Esophagus muscularis mucosa (tissue), 4 donors: ENCODE measurements around the gene SEPTIN8. TPM values are rescaled to one million over a fixed set of nuclear protein-coding genes. Genes with fewer than 3 reads are reported as not detected.

Source experiments
- DNase-seq: peaks from one replicate; pipeline ENCODE4 v3.0.0-alpha.2; 2017; ENCODE audit errors: extremely low spot score
- H3K27ac ChIP-seq, 4 donors: fragments of 200-600 bp; sonication (generic); replicated peaks in 1 of 4; 1 replicate in 3 of 4; 2 replicates in 1 of 4; pipeline ENCODE4 v1.5.1; 2016 to 2019; ENCODE audit warnings: mild to moderate bottlenecking in 1 of 4
- H3K27me3 ChIP-seq, 4 donors: fragments of 200-600 bp; sonication (generic); one replicate each; pipeline versions ENCODE4 v1.5.1 to v1.6.0; 2016 to 2019
- H3K36me3 ChIP-seq, 4 donors: fragments of 200-600 bp; sonication (generic); one replicate each; pipeline ENCODE4 v1.5.1; 2016 to 2019
- H3K4me1 ChIP-seq, 4 donors: fragments of 200-600 bp; sonication (generic); one replicate each; pipeline ENCODE4 v1.5.1; 2016 to 2019
- H3K4me3 ChIP-seq, 4 donors: fragments of 200-600 bp; sonication (generic); 1 replicate in 2 of 4; 2 replicates in 2 of 4; pipeline ENCODE4 v1.5.1; 2016 to 2019; ENCODE audit warnings: mild to moderate bottlenecking in 4 of 4, moderate library complexity in 1 of 4
- H3K9me3 ChIP-seq, 4 donors: fragments of 200-600 bp; sonication (generic); 1 replicate in 3 of 4; 2 replicates in 1 of 4; pipeline ENCODE4 v1.5.1; 2016 to 2019
- EP300 ChIP-seq: sonication (generic); formaldehyde crosslinking; IDR thresholded peaks from one replicate; pipeline ENCODE4 v1.6.1; 2017; ENCODE audit warnings: antibody characterized with exemption
- POLR2A ChIP-seq: fragments of 450-650 bp; IDR thresholded peaks from one replicate; pipeline ENCODE4 v1.6.1; 2017; ENCODE audit warnings: antibody characterized with exemption, moderate library complexity, mild to moderate bottlenecking, low read depth
- POLR2AphosphoS5 ChIP-seq, 2 donors: sonication (generic); formaldehyde crosslinking; IDR thresholded peaks; one replicate each; pipeline ENCODE4 v1.6.1; 2017; ENCODE audit warnings: antibody characterized with exemption in 2 of 2
- WGBS: methylation state at CpG from one replicate; pipeline ENCODE4 v1.1.5; 2018; 5-methylcytosine and 5-hydroxymethylcytosine counted together
- intact Hi-C: fragments of 100-400 bp; cut with DNase I; formaldehyde crosslinking; loops from one replicate; pipeline ENCODE4 v1.15.1; 2023
- total RNA-seq, 4 donors: library from RNA; depleted of rRNA; stranded (reverse); fragments of >200 nt; gene quantifications; one replicate each; pipeline versions ENCODE4 v1.1.0 to v1.2.1, GENCODE V29; 2016
- TF ChIP-seq, protein P1 (sequence below), 3 experiments: fragments of 200-600 bp in 2 of 3; fragments of 450-650 bp in 1 of 3; sonication (generic) in 2 of 3; IDR thresholded peaks; one replicate each; pipeline ENCODE4 v1.5.1; 2017 to 2019; ENCODE audit warnings: antibody characterized with exemption in 3 of 3, mild to moderate bottlenecking in 2 of 3, moderate library complexity in 1 of 3

The SEPTIN8 gene
- total RNA-seq, 4 donors from 2014 or later: 26.7 to 42.8 (median 36.9) TPM

- 96% methylated on average over 6 of the region's 8 CpGs for WGBS
- TF ChIP-seq POLR2A: no peak
- TF ChIP-seq EP300: no peak
- TF ChIP-seq, protein P1, sequence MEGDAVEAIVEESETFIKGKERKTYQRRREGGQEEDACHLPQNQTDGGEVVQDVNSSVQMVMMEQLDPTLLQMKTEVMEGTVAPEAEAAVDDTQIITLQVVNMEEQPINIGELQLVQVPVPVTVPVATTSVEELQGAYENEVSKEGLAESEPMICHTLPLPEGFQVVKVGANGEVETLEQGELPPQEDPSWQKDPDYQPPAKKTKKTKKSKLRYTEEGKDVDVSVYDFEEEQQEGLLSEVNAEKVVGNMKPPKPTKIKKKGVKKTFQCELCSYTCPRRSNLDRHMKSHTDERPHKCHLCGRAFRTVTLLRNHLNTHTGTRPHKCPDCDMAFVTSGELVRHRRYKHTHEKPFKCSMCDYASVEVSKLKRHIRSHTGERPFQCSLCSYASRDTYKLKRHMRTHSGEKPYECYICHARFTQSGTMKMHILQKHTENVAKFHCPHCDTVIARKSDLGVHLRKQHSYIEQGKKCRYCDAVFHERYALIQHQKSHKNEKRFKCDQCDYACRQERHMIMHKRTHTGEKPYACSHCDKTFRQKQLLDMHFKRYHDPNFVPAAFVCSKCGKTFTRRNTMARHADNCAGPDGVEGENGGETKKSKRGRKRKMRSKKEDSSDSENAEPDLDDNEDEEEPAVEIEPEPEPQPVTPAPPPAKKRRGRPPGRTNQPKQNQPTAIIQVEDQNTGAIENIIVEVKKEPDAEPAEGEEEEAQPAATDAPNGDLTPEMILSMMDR (IDR thresholded peaks at IDR 0.05): no peak
These were observed 12.2 kb upstream of the SEPTIN8 start for GRCh38 chr5:132788990-132789886.

GRCh38 chr5:132788508-132788907, 11.5 kb upstream of the SEPTIN8 start:
- intact Hi-C loops: no loop called here
- Histone ChIP-seq H3K36me3 (no peaks in the 10 kb centered on the region), H3K4me1 (peaks cover 0 to 5% (median 3%) of the 10 kb centered on the region in 4 donors), H3K9me3 (no peaks in the 10 kb centered on the region), H3K27ac (no peak overlapping the region), H3K4me3 (no peak overlapping the region), H3K27me3 (peaks cover 0 to 5% (median 0%) of the 10 kb centered on the region in 4 donors)
- no peak for TF ChIP-seq POLR2A
- no peak for TF ChIP-seq EP300
- TF ChIP-seq, protein P1 (IDR thresholded peaks at IDR 0.05): no peak
- no peak for TF ChIP-seq POLR2AphosphoS5 (IDR thresholded peaks at IDR 0.05)
- 100% methylated on average over 1 of the region's 1 CpG for WGBS
- DNase-seq: no peak

More at GRCh38 chr5:132788990-132789886, 12.2 kb upstream of the SEPTIN8 start:
- Histone ChIP-seq H3K27ac (no peak overlapping the region), H3K4me3 (no peak overlapping the region), H3K4me1 (peaks cover 0 to 5% (median 3%) of the 10 kb centered on the region in 4 donors), H3K36me3 (no peaks in the 10 kb centered on the region), H3K9me3 (no peaks in the 10 kb centered on the region), H3K27me3 (peaks cover 0 to 5% (median 0%) of the 10 kb centered on the region in 4 donors)
- intact Hi-C loops: no loop called here
- DNase-seq: no peak

GRCh38 chr5:132787076-132787475, 10.0 kb upstream of the SEPTIN8 start:
- no peaks in the 10 kb centered on the region for H3K9me3 ChIP-seq
- peaks cover 0 to 5% (median 3%) of the 10 kb centered on the region in 4 donors for H3K4me1 ChIP-seq
- TF ChIP-seq POLR2A (no peak), EP300 (no peak), POLR2AphosphoS5 (IDR thresholded peaks at IDR 0.05) (no peak)
- TF ChIP-seq, protein P1 (IDR thresholded peaks at IDR 0.05): no peak
- no peak overlapping the region for H3K27ac ChIP-seq
- H3K27me3 ChIP-seq: no peaks in the 10 kb centered on the region
- no peaks in the 10 kb centered on the region for H3K36me3 ChIP-seq
- no peak for DNase-seq
- intact Hi-C loops: no loop called here
- no peak overlapping the region for H3K4me3 ChIP-seq
- 96% methylated on average over 1 of the region's 1 CpG for WGBS

DNA sequence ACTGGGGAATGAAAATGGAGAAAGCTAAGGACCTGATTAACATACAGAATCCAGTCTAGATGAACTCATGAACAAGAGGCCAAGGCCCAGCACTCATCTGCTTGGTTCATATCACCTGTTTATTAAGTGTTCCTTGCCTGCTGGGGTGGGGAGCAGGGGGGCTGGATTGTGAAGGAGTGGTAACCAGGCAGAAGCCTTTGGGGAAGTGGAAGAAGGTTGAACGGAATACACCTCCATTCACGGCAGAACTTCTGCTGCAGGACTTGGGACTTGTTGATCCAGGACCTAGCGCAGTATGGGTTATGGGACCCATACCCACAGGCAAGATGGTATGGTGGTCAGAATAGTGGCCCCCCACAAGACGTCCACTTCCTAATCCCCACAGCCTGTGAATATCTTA, 8.8 kb upstream of the SEPTIN8 start:
- no CpG with 5 or more reads among the region's 4 CpGs for WGBS
- no peak overlapping the region for H3K27ac ChIP-seq
- TF ChIP-seq POLR2A: no peak
- no peak for TF ChIP-seq EP300
- no peak for TF ChIP-seq POLR2AphosphoS5 (IDR thresholded peaks at IDR 0.05)
- TF ChIP-seq, protein P1 (IDR thresholded peaks at IDR 0.05): no peak

More for the DNA sequence above, 8.8 kb upstream of the SEPTIN8 start:
- intact Hi-C loops: no loop called here
- Histone ChIP-seq H3K27me3 (no peaks in the 10 kb centered on the region), H3K4me1 (peaks cover 0 to 5% (median 3%) of the 10 kb centered on the region in 4 donors), H3K9me3 (no peaks in the 10 kb centered on the region), H3K36me3 (no peaks in the 10 kb centered on the region), H3K4me3 (no peak overlapping the region)
- no peak for DNase-seq
